A549 (cell line): ENCODE data around the gene MPPED1.

Experiments
- CBX8 ChIP-seq: fragments of 200-600 bp; sonication (generic); IDR thresholded peaks from 2 replicates; pipeline ENCODE4 v1.6.1; 2016
- CEBPB ChIP-seq, 2 experiments: fragments of >200 bp in 1 of 2; sonication (Bioruptor Twin) in 1 of 2; formaldehyde crosslinking in 1 of 2; IDR thresholded peaks; 2 replicates each; pipeline ENCODE4 v1.6.1; 2012 to 2016
- CTCF ChIP-seq: fragments of >200 bp; sonication (Bioruptor Twin); formaldehyde crosslinking; IDR thresholded peaks from 3 replicates; pipeline ENCODE4 v1.5.1; 2016
- EHF ChIP-seq: fragments of 250-450 bp; sonication (Bioruptor Pico); IDR thresholded peaks from 2 replicates; pipeline ENCODE4 v1.5.0; 2020; ENCODE audit warnings: mild to moderate bottlenecking
- HMGXB4 ChIP-seq: fragments of 250-450 bp; sonication (Bioruptor Pico); IDR thresholded peaks from 2 replicates; pipeline ENCODE4 v1.5.0; 2021; ENCODE audit warnings: mild to moderate bottlenecking, moderate library complexity, borderline replicate concordance
- KDM1A ChIP-seq: fragments of 200-600 bp; sonication (generic); IDR thresholded peaks from 2 replicates; pipeline ENCODE4 v1.6.1; 2016; ENCODE audit warnings: low read depth, mild to moderate bottlenecking
- MAX ChIP-seq: IDR thresholded peaks from 2 replicates; pipeline ENCODE4 v1.6.1; 2012
- POLR2A ChIP-seq: IDR thresholded peaks from 2 replicates; pipeline ENCODE4 v1.6.1; 2012; ENCODE audit warnings: mild to moderate bottlenecking, low read length
- REST ChIP-seq: fragments of 200-600 bp; sonication (generic); IDR thresholded peaks from 2 replicates; pipeline ENCODE4 v1.6.1; 2016; ENCODE audit warnings: antibody characterized with exemption, mild to moderate bottlenecking, moderate library complexity

GRCh38 chr22:43431808-43432554, 20.2 kb downstream of the MPPED1 start:
- TF ChIP-seq CTCF, result no peak
- TF ChIP-seq POLR2A, result no peak
- no peak for TF ChIP-seq CEBPB (IDR thresholded peaks at IDR 0.05)
- TF ChIP-seq KDM1A, result no peak
- no peak for TF ChIP-seq MAX
- TF ChIP-seq EHF (CRISPR knock-in tag), result no peak
- TF ChIP-seq HMGXB4 (CRISPR knock-in tag), result no peak
- no peak for TF ChIP-seq CBX8
- no peak for TF ChIP-seq REST
